T-helper 1 cell treated with Interleukin-12 subunit alpha and Interleukin-12 subunit beta and Interleukin-4 antibody, amounts not matched to agents 30 μg/mL and 1 μg/mL, for 36 hours (primary cell): ENCODE results near the gene MROH2B.

Source experiments
- H3K27ac Mint-ChIP-seq: one replicate; pipeline ENCODE4 v1.8.0; 2021; ENCODE audit warnings: mild to moderate bottlenecking, mixed read lengths
- H3K27me3 Mint-ChIP-seq: one replicate; pipeline ENCODE4 v1.8.0; 2021; ENCODE audit warnings: low read depth, mixed read lengths
- H3K36me3 Mint-ChIP-seq: one replicate; pipeline ENCODE4 v1.8.0; 2021; ENCODE audit warnings: low read depth, mixed read lengths
- H3K4me1 Mint-ChIP-seq: one replicate; pipeline ENCODE4 v1.8.0; 2021; ENCODE audit warnings: low read depth, mixed read lengths
- H3K4me3 Mint-ChIP-seq: one replicate; pipeline ENCODE4 v1.8.0; 2021; ENCODE audit warnings: mild to moderate bottlenecking, moderate library complexity, mixed read lengths
- H3K9me3 Mint-ChIP-seq: one replicate; pipeline ENCODE4 v1.8.0; 2021; ENCODE audit warnings: mixed read lengths

The MROH2B gene

GRCh38 chr5:41071242-41071641 lies at the start of gene MROH2B:
TSS of gene MROH2B (minus strand) at chr5:41071342. CDS start at chr5:41070852, 490 bp downstream.
- no peak within 1 kb of the TSS for H3K4me3 Mint-ChIP-seq
- no peaks in the 10 kb centered on the region for H3K9me3 Mint-ChIP-seq
- H3K4me1 Mint-ChIP-seq = no peaks in the 10 kb centered on the region
- no peaks in the 10 kb centered on the region for H3K27me3 Mint-ChIP-seq
- H3K36me3 Mint-ChIP-seq = no peaks in the 10 kb centered on the region
- H3K27ac Mint-ChIP-seq = no peak within 1 kb of the TSS

- no peaks in the 10 kb centered on the region for H3K36me3 Mint-ChIP-seq
- H3K27me3 Mint-ChIP-seq = no peaks in the 10 kb centered on the region
- no peaks in the 10 kb centered on the region for H3K4me1 Mint-ChIP-seq
- no peak overlapping the region for H3K27ac Mint-ChIP-seq
- no peak overlapping the region for H3K4me3 Mint-ChIP-seq
- H3K9me3 Mint-ChIP-seq = peaks cover 7% of the 10 kb centered on the region
Observed at GRCh38 chr5:41120600-41120999, 49.5 kb upstream of the MROH2B start.

- no peak overlapping the region for H3K4me3 Mint-ChIP-seq
- no peaks in the 10 kb centered on the region for H3K4me1 Mint-ChIP-seq
- no peak overlapping the region for H3K27ac Mint-ChIP-seq
- no peaks in the 10 kb centered on the region for H3K27me3 Mint-ChIP-seq
- H3K36me3 Mint-ChIP-seq = no peaks in the 10 kb centered on the region
- H3K9me3 Mint-ChIP-seq = peaks cover 7% of the 10 kb centered on the region
Observed at GRCh38 chr5:41118177-41118576, 47.0 kb upstream of the MROH2B start.

GRCh38 chr5:41115281-41115680 lies 44.1 kb upstream of the MROH2B start:
- no peaks in the 10 kb centered on the region for H3K9me3 Mint-ChIP-seq
- H3K27me3 Mint-ChIP-seq = no peaks in the 10 kb centered on the region
- H3K27ac Mint-ChIP-seq = no peak overlapping the region
- H3K4me3 Mint-ChIP-seq = no peak overlapping the region
- no peaks in the 10 kb centered on the region for H3K4me1 Mint-ChIP-seq
- no peaks in the 10 kb centered on the region for H3K36me3 Mint-ChIP-seq

GRCh38 chr5:41112486-41113455 lies 41.6 kb upstream of the MROH2B start:
- Mint-ChIP-seq H3K27ac (no peak overlapping the region), H3K4me3 (no peak overlapping the region), H3K27me3 (no peaks in the 10 kb centered on the region), H3K4me1 (no peaks in the 10 kb centered on the region), H3K36me3 (no peaks in the 10 kb centered on the region), H3K9me3 (no peaks in the 10 kb centered on the region)

- Mint-ChIP-seq H3K27me3 (no peaks in the 10 kb centered on the region), H3K27ac (no peak overlapping the region), H3K9me3 (no peaks in the 10 kb centered on the region), H3K4me1 (no peaks in the 10 kb centered on the region), H3K4me3 (no peak overlapping the region), H3K36me3 (no peaks in the 10 kb centered on the region)
Observed at GRCh38 chr5:41109186-41109585, 38.0 kb upstream of the MROH2B start.

- no peak overlapping the region for H3K27ac Mint-ChIP-seq
- H3K4me1 Mint-ChIP-seq = no peaks in the 10 kb centered on the region
- H3K36me3 Mint-ChIP-seq = no peaks in the 10 kb centered on the region
- H3K4me3 Mint-ChIP-seq = no peak overlapping the region
- H3K9me3 Mint-ChIP-seq = no peaks in the 10 kb centered on the region
- H3K27me3 Mint-ChIP-seq = no peaks in the 10 kb centered on the region
Observed at GRCh38 chr5:41102341-41102740, 31.2 kb upstream of the MROH2B start.

GRCh38 chr5:41097642-41098041 lies 26.5 kb upstream of the MROH2B start:
- H3K9me3 Mint-ChIP-seq = no peaks in the 10 kb centered on the region
- H3K4me3 Mint-ChIP-seq = no peak overlapping the region
- H3K27me3 Mint-ChIP-seq = no peaks in the 10 kb centered on the region
- H3K4me1 Mint-ChIP-seq = no peaks in the 10 kb centered on the region
- no peak overlapping the region for H3K27ac Mint-ChIP-seq
- H3K36me3 Mint-ChIP-seq = no peaks in the 10 kb centered on the region

GRCh38 chr5:41095324-41096101 lies 24.4 kb upstream of the MROH2B start:
- Mint-ChIP-seq H3K27me3 (no peaks in the 10 kb centered on the region), H3K36me3 (no peaks in the 10 kb centered on the region), H3K4me1 (no peaks in the 10 kb centered on the region), H3K4me3 (no peak overlapping the region), H3K9me3 (no peaks in the 10 kb centered on the region), H3K27ac (no peak overlapping the region)

GRCh38 chr5:41094871-41095270 lies 23.7 kb upstream of the MROH2B start:
- H3K27ac Mint-ChIP-seq = no peak overlapping the region
- H3K4me3 Mint-ChIP-seq = no peak overlapping the region
- no peaks in the 10 kb centered on the region for H3K9me3 Mint-ChIP-seq
- no peaks in the 10 kb centered on the region for H3K36me3 Mint-ChIP-seq
- no peaks in the 10 kb centered on the region for H3K27me3 Mint-ChIP-seq
- no peaks in the 10 kb centered on the region for H3K4me1 Mint-ChIP-seq

GRCh38 chr5:41093803-41094202 lies 22.7 kb upstream of the MROH2B start:
- no peaks in the 10 kb centered on the region for H3K9me3 Mint-ChIP-seq
- H3K36me3 Mint-ChIP-seq = no peaks in the 10 kb centered on the region
- no peaks in the 10 kb centered on the region for H3K27me3 Mint-ChIP-seq
- no peak overlapping the region for H3K27ac Mint-ChIP-seq
- H3K4me3 Mint-ChIP-seq = no peak overlapping the region
- H3K4me1 Mint-ChIP-seq = no peaks in the 10 kb centered on the region

- Mint-ChIP-seq H3K4me3 (no peak overlapping the region), H3K27me3 (no peaks in the 10 kb centered on the region), H3K27ac (no peak overlapping the region), H3K9me3 (no peaks in the 10 kb centered on the region), H3K4me1 (no peaks in the 10 kb centered on the region), H3K36me3 (no peaks in the 10 kb centered on the region)
Observed at GRCh38 chr5:41087461-41087860, 16.3 kb upstream of the MROH2B start.

GRCh38 chr5:41083306-41083705 lies 12.2 kb upstream of the MROH2B start:
- H3K9me3 Mint-ChIP-seq = peaks cover 5% of the 10 kb centered on the region
- no peaks in the 10 kb centered on the region for H3K36me3 Mint-ChIP-seq
- H3K27ac Mint-ChIP-seq = no peak overlapping the region
- no peaks in the 10 kb centered on the region for H3K4me1 Mint-ChIP-seq
- H3K27me3 Mint-ChIP-seq = no peaks in the 10 kb centered on the region
- no peak overlapping the region for H3K4me3 Mint-ChIP-seq

- Mint-ChIP-seq H3K4me1 (no peaks in the 10 kb centered on the region), H3K27me3 (no peaks in the 10 kb centered on the region), H3K27ac (no peak overlapping the region), H3K9me3 (no peaks in the 10 kb centered on the region), H3K36me3 (no peaks in the 10 kb centered on the region), H3K4me3 (no peak overlapping the region)
Observed at GRCh38 chr5:41071975-41072374, 833 bp upstream of the MROH2B start.
